Measurements from ENCODE around the gene WDR3.

The WDR3 gene
- 19.2 to 37.2 (median 27.9) reads per million in 3 donors for total RNA-seq

GRCh38 chr1:117929343-117930172, at the start of gene WDR3, which contains the start of gene GDAP2:
Gene WDR3, plus strand, starts transcription at chr1:117929739. Its CDS starts 3,581 bp downstream, at chr1:117933320.
Gene GDAP2, minus strand, starts transcription at chr1:117929621. Its CDS starts 9,264 bp downstream, at chr1:117920357.
- peaks cover 23% of the 10 kb centered on the region for H3K4me1 ChIP-seq (ENCODE audit: control insufficient read depth, insufficient read depth, low read length, poor library complexity, severe bottlenecking)
- peak; percentile 92 to 95 (median 95) for DNase-seq
- no peaks in the 10 kb centered on the region for H3K27me3 ChIP-seq (replicated peaks; ENCODE audit: control insufficient read depth, insufficient read depth, low read length, poor library complexity, severe bottlenecking)
- H3K27ac ChIP-seq (ENCODE audit: insufficient read depth, low read length, poor library complexity, severe bottlenecking), result peak within 1 kb of the TSS; percentile 85
- peak within 1 kb of the TSS; percentile 90 for H3K4me3 ChIP-seq (ENCODE audit: insufficient read depth, low read depth, low read length, poor library complexity, severe bottlenecking)
- H3K36me3 ChIP-seq (ENCODE audit: control insufficient read depth, insufficient read depth, low read length), result peaks cover 3% of the 10 kb centered on the region
- H3K9me3 ChIP-seq (ENCODE audit: control insufficient read depth, low read length), result no peaks in the 10 kb centered on the region

- Histone ChIP-seq H3K36me3 (ENCODE audit: control insufficient read depth, insufficient read depth, low read length) (peaks cover 35% of the 10 kb centered on the region), H3K4me3 (ENCODE audit: insufficient read depth, low read depth, low read length, poor library complexity, severe bottlenecking) (no peak overlapping the region)
These were observed 45.9 kb upstream of the WDR3 start for GRCh38 chr1:117883616-117884015.

GRCh38 chr1:117886101-117886795, 43.3 kb upstream of the WDR3 start:
- H3K4me1 ChIP-seq (ENCODE audit: control insufficient read depth, insufficient read depth, low read length, poor library complexity, severe bottlenecking), result no peaks in the 10 kb centered on the region
- DNase-seq, result no peak
- H3K27me3 ChIP-seq (replicated peaks; ENCODE audit: control insufficient read depth, insufficient read depth, low read length, poor library complexity, severe bottlenecking), result no peaks in the 10 kb centered on the region
- H3K4me3 ChIP-seq (ENCODE audit: insufficient read depth, low read depth, low read length, poor library complexity, severe bottlenecking), result no peak overlapping the region
- H3K9me3 ChIP-seq (ENCODE audit: control insufficient read depth, low read length), result no peaks in the 10 kb centered on the region
- peaks cover 18% of the 10 kb centered on the region for H3K36me3 ChIP-seq (ENCODE audit: control insufficient read depth, insufficient read depth, low read length)
- H3K27ac ChIP-seq (ENCODE audit: insufficient read depth, low read length, poor library complexity, severe bottlenecking), result no peak overlapping the region

More at GRCh38 chr1:117883616-117884015, 45.9 kb upstream of the WDR3 start:
- Histone ChIP-seq H3K27me3 (replicated peaks; ENCODE audit: control insufficient read depth, insufficient read depth, low read length, poor library complexity, severe bottlenecking) (no peaks in the 10 kb centered on the region), H3K9me3 (ENCODE audit: control insufficient read depth, low read length) (no peaks in the 10 kb centered on the region), H3K27ac (ENCODE audit: insufficient read depth, low read length, poor library complexity, severe bottlenecking) (no peak overlapping the region), H3K4me1 (ENCODE audit: control insufficient read depth, insufficient read depth, low read length, poor library complexity, severe bottlenecking) (no peaks in the 10 kb centered on the region)
- no peak for DNase-seq

- no peaks in the 10 kb centered on the region for H3K27me3 ChIP-seq (replicated peaks; ENCODE audit: control insufficient read depth, insufficient read depth, low read length, poor library complexity, severe bottlenecking)
- no peaks in the 10 kb centered on the region for H3K9me3 ChIP-seq (ENCODE audit: control insufficient read depth, low read length)
- no peak overlapping the region for H3K27ac ChIP-seq (ENCODE audit: insufficient read depth, low read length, poor library complexity, severe bottlenecking)
- no peak overlapping the region for H3K4me3 ChIP-seq (ENCODE audit: insufficient read depth, low read depth, low read length, poor library complexity, severe bottlenecking)
- no peak for DNase-seq
- H3K4me1 ChIP-seq (ENCODE audit: control insufficient read depth, insufficient read depth, low read length, poor library complexity, severe bottlenecking), result no peaks in the 10 kb centered on the region
- peaks cover 11% of the 10 kb centered on the region for H3K36me3 ChIP-seq (ENCODE audit: control insufficient read depth, insufficient read depth, low read length)
These were observed 39.1 kb upstream of the WDR3 start for GRCh38 chr1:117890452-117890851.

- Histone ChIP-seq H3K27me3 (replicated peaks; ENCODE audit: control insufficient read depth, insufficient read depth, low read length, poor library complexity, severe bottlenecking) (no peaks in the 10 kb centered on the region), H3K27ac (ENCODE audit: insufficient read depth, low read length, poor library complexity, severe bottlenecking) (no peak overlapping the region), H3K9me3 (ENCODE audit: control insufficient read depth, low read length) (no peaks in the 10 kb centered on the region), H3K4me3 (ENCODE audit: insufficient read depth, low read depth, low read length, poor library complexity, severe bottlenecking) (no peak overlapping the region), H3K4me1 (ENCODE audit: control insufficient read depth, insufficient read depth, low read length, poor library complexity, severe bottlenecking) (no peaks in the 10 kb centered on the region), H3K36me3 (ENCODE audit: control insufficient read depth, insufficient read depth, low read length) (peaks cover 28% of the 10 kb centered on the region)
- no peak for DNase-seq
These were observed 37.0 kb upstream of the WDR3 start for GRCh38 chr1:117892512-117892911.

GRCh38 chr1:117894078-117894477, 35.5 kb upstream of the WDR3 start:
- Histone ChIP-seq H3K4me1 (ENCODE audit: control insufficient read depth, insufficient read depth, low read length, poor library complexity, severe bottlenecking) (no peaks in the 10 kb centered on the region), H3K27ac (ENCODE audit: insufficient read depth, low read length, poor library complexity, severe bottlenecking) (no peak overlapping the region), H3K27me3 (replicated peaks; ENCODE audit: control insufficient read depth, insufficient read depth, low read length, poor library complexity, severe bottlenecking) (no peaks in the 10 kb centered on the region), H3K9me3 (ENCODE audit: control insufficient read depth, low read length) (no peaks in the 10 kb centered on the region), H3K4me3 (ENCODE audit: insufficient read depth, low read depth, low read length, poor library complexity, severe bottlenecking) (no peak overlapping the region), H3K36me3 (ENCODE audit: control insufficient read depth, insufficient read depth, low read length) (peaks cover 40% of the 10 kb centered on the region)
- no peak for DNase-seq

- H3K36me3 ChIP-seq (ENCODE audit: control insufficient read depth, insufficient read depth, low read length), result peaks cover 44% of the 10 kb centered on the region
- DNase-seq, result peak in 2 of 3 donors; percentile 2 to 37
- H3K27me3 ChIP-seq (replicated peaks; ENCODE audit: control insufficient read depth, insufficient read depth, low read length, poor library complexity, severe bottlenecking), result no peaks in the 10 kb centered on the region
- no peak overlapping the region for H3K27ac ChIP-seq (ENCODE audit: insufficient read depth, low read length, poor library complexity, severe bottlenecking)
- no peak overlapping the region for H3K4me3 ChIP-seq (ENCODE audit: insufficient read depth, low read depth, low read length, poor library complexity, severe bottlenecking)
- no peaks in the 10 kb centered on the region for H3K9me3 ChIP-seq (ENCODE audit: control insufficient read depth, low read length)
- no peaks in the 10 kb centered on the region for H3K4me1 ChIP-seq (ENCODE audit: control insufficient read depth, insufficient read depth, low read length, poor library complexity, severe bottlenecking)
These were observed 33.9 kb upstream of the WDR3 start for GRCh38 chr1:117895482-117896114.

GRCh38 chr1:117897551-117897950, 32.0 kb upstream of the WDR3 start:
- Histone ChIP-seq H3K27me3 (replicated peaks; ENCODE audit: control insufficient read depth, insufficient read depth, low read length, poor library complexity, severe bottlenecking) (no peaks in the 10 kb centered on the region), H3K27ac (ENCODE audit: insufficient read depth, low read length, poor library complexity, severe bottlenecking) (no peak overlapping the region), H3K4me1 (ENCODE audit: control insufficient read depth, insufficient read depth, low read length, poor library complexity, severe bottlenecking) (no peaks in the 10 kb centered on the region), H3K4me3 (ENCODE audit: insufficient read depth, low read depth, low read length, poor library complexity, severe bottlenecking) (no peak overlapping the region), H3K9me3 (ENCODE audit: control insufficient read depth, low read length) (no peaks in the 10 kb centered on the region), H3K36me3 (ENCODE audit: control insufficient read depth, insufficient read depth, low read length) (peaks cover 52% of the 10 kb centered on the region)
- DNase-seq, result no peak

- H3K4me3 ChIP-seq (ENCODE audit: insufficient read depth, low read depth, low read length, poor library complexity, severe bottlenecking), result no peak overlapping the region
- H3K4me1 ChIP-seq (ENCODE audit: control insufficient read depth, insufficient read depth, low read length, poor library complexity, severe bottlenecking), result no peaks in the 10 kb centered on the region
- peaks cover 54% of the 10 kb centered on the region for H3K36me3 ChIP-seq (ENCODE audit: control insufficient read depth, insufficient read depth, low read length)
- no peak overlapping the region for H3K27ac ChIP-seq (ENCODE audit: insufficient read depth, low read length, poor library complexity, severe bottlenecking)
- no peaks in the 10 kb centered on the region for H3K9me3 ChIP-seq (ENCODE audit: control insufficient read depth, low read length)
- no peak for DNase-seq
- no peaks in the 10 kb centered on the region for H3K27me3 ChIP-seq (replicated peaks; ENCODE audit: control insufficient read depth, insufficient read depth, low read length, poor library complexity, severe bottlenecking)
These were observed 29.7 kb upstream of the WDR3 start for GRCh38 chr1:117899801-117900200.
